ENCODE data around the gene RPL12. TPM values are rescaled to one million over a fixed set of nuclear protein-coding genes. Genes with fewer than 3 reads are reported as not detected.

RPL12 gene
- polyA plus RNA-seq, 2 of the 4 experiments (the other 2 are of a cell fraction): 2,198 to 2,384 TPM

GRCh38 chr9:127496974-127497373 is 45.8 kb upstream of the RPL12 start:
- ChIA-PET POLR2A (no interaction called here), CTCF (interaction anchor here (1.0 to 36.3 kb wide), 4 partner anchors 8 to 88 kb away, joined by 3 to 821 read pairs (median 6); no protein-coding TSS in a partner anchor)
- no peak overlapping the region for H3K27ac ChIP-seq
- ATAC-seq (no peak), DNase-seq (ENCODE audit: low read depth in 1 of 2, low spot score in 1 of 2) (no peak), FAIRE-seq (no peak)
- no peaks in the 10 kb centered on the region for H3K9me3 ChIP-seq
- WGBS (ENCODE audit: missing lambda C conversion rate): 97% methylated on average over 12 of the region's 12 CpGs
- no peak overlapping the region for H3K4me2 ChIP-seq
- no peaks in the 10 kb centered on the region for H3K4me1 ChIP-seq
- TF ChIP-seq POLR2AphosphoS2 (conservative IDR thresholded peaks at IDR 0.05; ENCODE audit: low read length): no peak
- H3K4me3 ChIP-seq: no peak overlapping the region

DNA sequence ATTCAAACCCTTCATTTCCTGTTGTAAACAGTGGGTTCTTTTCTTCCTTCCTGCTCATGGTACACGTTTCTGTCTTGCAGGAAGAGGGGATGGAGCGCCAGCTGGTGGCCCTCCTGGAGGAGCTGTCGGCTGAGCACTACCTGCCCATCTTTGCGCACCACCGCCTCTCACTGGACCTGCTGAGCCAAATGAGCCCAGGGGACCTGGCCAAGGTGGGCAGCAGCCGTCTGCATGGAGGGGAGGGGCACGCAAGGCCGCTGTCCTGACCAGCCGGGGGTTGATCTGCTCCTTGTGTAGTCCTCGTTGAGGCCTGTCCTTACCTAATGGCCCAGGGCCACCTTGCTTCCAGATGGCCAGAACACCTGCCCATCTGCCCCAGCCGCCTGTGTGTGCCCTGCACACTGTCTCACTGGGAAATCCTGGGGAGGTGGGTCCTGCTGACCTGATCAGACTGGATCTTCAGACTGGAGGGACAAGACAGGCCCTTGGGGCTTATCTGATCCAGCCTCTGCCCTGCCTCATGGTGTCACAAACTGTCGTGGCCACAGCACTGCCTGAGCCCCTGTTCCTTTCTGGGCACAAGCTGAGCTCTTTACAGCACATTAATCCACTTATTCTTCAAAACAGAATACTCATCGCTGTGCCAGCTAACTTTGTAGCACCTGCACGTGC is 44.8 kb upstream of the RPL12 start:
- POLR2A ChIA-PET: no interaction called here
- no peak for TF ChIP-seq EHMT2 (IDR thresholded peaks at IDR 0.05; ENCODE audit: low read depth)
- no peak for TF ChIP-seq HEYL (CRISPR knock-in tag; IDR thresholded peaks at IDR 0.05)
- TF ChIP-seq NPAS2 (CRISPR knock-in tag; IDR thresholded peaks at IDR 0.05; ENCODE audit: borderline replicate concordance): no peak
- TF ChIP-seq CHD2 (IDR thresholded peaks at IDR 0.05; ENCODE audit: low read length, partially characterized antibody): no peak
- TF ChIP-seq, protein P1, sequence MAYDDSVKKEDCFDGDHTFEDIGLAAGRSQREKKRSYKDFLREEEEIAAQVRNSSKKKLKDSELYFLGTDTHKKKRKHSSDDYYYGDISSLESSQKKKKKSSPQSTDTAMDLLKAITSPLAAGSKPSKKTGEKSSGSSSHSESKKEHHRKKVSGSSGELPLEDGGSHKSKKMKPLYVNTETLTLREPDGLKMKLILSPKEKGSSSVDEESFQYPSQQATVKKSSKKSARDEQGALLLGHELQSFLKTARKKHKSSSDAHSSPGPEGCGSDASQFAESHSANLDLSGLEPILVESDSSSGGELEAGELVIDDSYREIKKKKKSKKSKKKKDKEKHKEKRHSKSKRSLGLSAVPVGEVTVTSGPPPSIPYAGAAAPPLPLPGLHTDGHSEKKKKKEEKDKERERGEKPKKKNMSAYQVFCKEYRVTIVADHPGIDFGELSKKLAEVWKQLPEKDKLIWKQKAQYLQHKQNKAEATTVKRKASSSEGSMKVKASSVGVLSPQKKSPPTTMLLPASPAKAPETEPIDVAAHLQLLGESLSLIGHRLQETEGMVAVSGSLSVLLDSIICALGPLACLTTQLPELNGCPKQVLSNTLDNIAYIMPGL (CRISPR knock-in tag; IDR thresholded peaks at IDR 0.05; ENCODE audit: borderline replicate concordance): no peak
- no peak for TF ChIP-seq ZC3H11A (IDR thresholded peaks at IDR 0.05)
- TF ChIP-seq EHF (CRISPR knock-in tag; IDR thresholded peaks at IDR 0.05): no peak
- no peak for TF ChIP-seq CBX8 (IDR thresholded peaks at IDR 0.05)
- TF ChIP-seq, protein P2, sequence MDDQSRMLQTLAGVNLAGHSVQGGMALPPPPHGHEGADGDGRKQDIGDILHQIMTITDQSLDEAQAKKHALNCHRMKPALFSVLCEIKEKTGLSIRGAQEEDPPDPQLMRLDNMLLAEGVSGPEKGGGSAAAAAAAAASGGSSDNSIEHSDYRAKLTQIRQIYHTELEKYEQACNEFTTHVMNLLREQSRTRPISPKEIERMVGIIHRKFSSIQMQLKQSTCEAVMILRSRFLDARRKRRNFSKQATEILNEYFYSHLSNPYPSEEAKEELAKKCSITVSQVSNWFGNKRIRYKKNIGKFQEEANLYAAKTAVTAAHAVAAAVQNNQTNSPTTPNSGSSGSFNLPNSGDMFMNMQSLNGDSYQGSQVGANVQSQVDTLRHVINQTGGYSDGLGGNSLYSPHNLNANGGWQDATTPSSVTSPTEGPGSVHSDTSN (IDR thresholded peaks at IDR 0.05): no peak
- TF ChIP-seq MYC (IDR thresholded peaks at IDR 0.05; ENCODE audit: borderline replicate concordance, low read length): no peak
- TF ChIP-seq TP53 (CRISPR knock-in tag; IDR thresholded peaks at IDR 0.05): no peak
- TF ChIP-seq, protein P3, sequence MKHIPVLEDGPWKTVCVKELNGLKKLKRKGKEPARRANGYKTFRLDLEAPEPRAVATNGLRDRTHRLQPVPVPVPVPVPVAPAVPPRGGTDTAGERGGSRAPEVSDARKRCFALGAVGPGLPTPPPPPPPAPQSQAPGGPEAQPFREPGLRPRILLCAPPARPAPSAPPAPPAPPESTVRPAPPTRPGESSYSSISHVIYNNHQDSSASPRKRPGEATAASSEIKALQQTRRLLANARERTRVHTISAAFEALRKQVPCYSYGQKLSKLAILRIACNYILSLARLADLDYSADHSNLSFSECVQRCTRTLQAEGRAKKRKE (CRISPR knock-in tag; IDR thresholded peaks at IDR 0.05; ENCODE audit: low read depth): no peak
- TF ChIP-seq RFX5 (IDR thresholded peaks at IDR 0.05): no peak
- no peak for TF ChIP-seq FOSB (CRISPR knock-in tag; IDR thresholded peaks at IDR 0.05)
- TF ChIP-seq GATA3 (IDR thresholded peaks at IDR 0.05; ENCODE audit: borderline replicate concordance): no peak
- no peak for TF ChIP-seq KDM1A (IDR thresholded peaks at IDR 0.05; ENCODE audit: low read depth)
- no peak for TF ChIP-seq CHD4 (IDR thresholded peaks at IDR 0.05; ENCODE audit: borderline replicate concordance)
- TF ChIP-seq BHLHE40 (IDR thresholded peaks at IDR 0.05; ENCODE audit: low read depth, low read length): no peak
- 79% methylated on average over 8 of the region's 14 CpGs for WGBS (ENCODE audit: missing lambda C conversion rate)
- DNase-seq (ENCODE audit: low read depth in 1 of 2, low spot score in 1 of 2) (no peak), ATAC-seq (peak in 1 of 2 experiments; percentile 3; a peak in 1 of 6 replicates), FAIRE-seq (no peak)
- H3K9me3 ChIP-seq: no peaks in the 10 kb centered on the region
- no peak overlapping the region for H3K4me3 ChIP-seq
- H3K4me2 ChIP-seq: no peak overlapping the region
- no peaks in the 10 kb centered on the region for H3K4me1 ChIP-seq
- CTCF ChIA-PET: interaction anchor here (1.1 to 36.3 kb wide), 4 partner anchors 9 to 89 kb away, joined by 3 to 821 read pairs (median 38); no protein-coding TSS in a partner anchor
- no peak overlapping the region for H3K27ac ChIP-seq

DNA sequence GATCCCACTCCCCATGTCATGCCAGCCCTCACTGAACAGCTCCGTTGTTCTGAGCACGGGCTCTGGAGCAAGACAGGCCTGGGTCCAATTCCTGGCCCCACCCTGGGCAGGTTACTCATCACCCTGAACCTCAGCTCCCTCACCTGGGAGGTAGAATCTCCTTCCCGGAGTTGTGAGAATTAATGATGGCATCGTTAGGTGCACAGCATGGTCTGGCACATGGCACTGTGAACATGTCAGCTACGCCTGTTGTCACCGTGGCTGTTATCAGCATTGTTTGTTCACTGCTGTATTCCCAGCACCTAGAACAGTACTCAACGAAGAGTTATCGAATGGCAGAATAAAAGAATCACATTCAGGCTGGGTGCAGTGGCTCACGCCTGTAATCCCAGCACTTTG is 43.1 kb upstream of the RPL12 start:
- Histone ChIP-seq H3K4me2 (no peak overlapping the region), H3K4me1 (no peaks in the 10 kb centered on the region), H3K9me3 (no peaks in the 10 kb centered on the region), H3K27ac (no peak overlapping the region), H3K4me3 (no peak overlapping the region)
- DNase-seq (ENCODE audit: low read depth in 1 of 2, low spot score in 1 of 2) (no peak), ATAC-seq (no peak), FAIRE-seq (no peak)
- ChIA-PET CTCF (interaction anchor here (7.7 to 36.3 kb wide), 2 partner anchors 10 to 91 kb away, joined by 69 to 821 read pairs; no protein-coding TSS in a partner anchor), POLR2A (no interaction called here)
- no peak for TF ChIP-seq MYC (IDR thresholded peaks at IDR 0.05; ENCODE audit: borderline replicate concordance, low read length)
- WGBS (ENCODE audit: missing lambda C conversion rate): 90% methylated on average over 9 of the region's 9 CpGs

All from A549 (cell line).